GM23338 (cell line): Measurements from ENCODE around the gene ASCL2. TPM values are rescaled to one million over a fixed set of nuclear protein-coding genes. Genes with fewer than 3 reads are reported as not detected.

Experiments
- ATAC-seq: fragments of 200-7000 bp; cut with Tn5 transposase; 3 replicates; pipeline ENCODE4 v1.9.1; 2020
- DNase-seq: peaks from one replicate; pipeline ENCODE4 v3.0.0-alpha.2; 2015; ENCODE audit warnings: low spot score
- H2AFZ ChIP-seq: fragments of 200-600 bp; sonication (generic); 2 replicates; pipeline ENCODE4 v1.8.0; 2016; ENCODE audit warnings: antibody characterized with exemption, mild to moderate bottlenecking, moderate library complexity
- H3F3A ChIP-seq: fragments of 200-600 bp; sonication (generic); replicated peaks from 2 replicates; pipeline ENCODE4 v1.8.0; 2017; ENCODE audit warnings: antibody characterized with exemption, mixed run types, low read depth
- H3K27ac ChIP-seq: fragments of 200-600 bp; sonication (generic); 2 replicates; pipeline ENCODE4 v1.6.1; 2016; ENCODE audit warnings: low read depth
- H3K27me3 ChIP-seq: fragments of 200-600 bp; sonication (generic); 2 replicates; pipeline ENCODE4 v1.8.0; 2016; ENCODE audit warnings: mild to moderate bottlenecking, mixed run types, moderate library complexity; ENCODE audit not compliant: insufficient read depth
- H3K36me3 ChIP-seq: fragments of 200-600 bp; sonication (generic); 2 replicates; pipeline ENCODE4 v1.8.0; 2016; ENCODE audit warnings: mild to moderate bottlenecking; ENCODE audit not compliant: insufficient read depth
- H3K4me1 ChIP-seq: fragments of 200-600 bp; sonication (generic); 2 replicates; pipeline ENCODE4 v1.8.0; 2016; ENCODE audit warnings: mild to moderate bottlenecking, moderate library complexity; ENCODE audit not compliant: insufficient read depth
- H3K4me2 ChIP-seq: fragments of 200-600 bp; sonication (generic); 2 replicates; pipeline ENCODE4 v1.7.1; 2017; ENCODE audit warnings: mixed run types
- H3K4me3 ChIP-seq: fragments of 200-600 bp; sonication (generic); 2 replicates; pipeline ENCODE4 v1.6.1; 2016; ENCODE audit warnings: mixed run types
- H3K79me2 ChIP-seq: fragments of 200-600 bp; sonication (generic); replicated peaks from 2 replicates; pipeline ENCODE4 v1.8.0; 2017; ENCODE audit warnings: mild to moderate bottlenecking; ENCODE audit not compliant: insufficient read depth
- H3K9me2 ChIP-seq: fragments of 200-600 bp; sonication (generic); 2 replicates; pipeline ENCODE4 v1.8.0; 2017; ENCODE audit not compliant: insufficient read depth
- H4K20me1 ChIP-seq: fragments of 200-600 bp; sonication (generic); replicated peaks from 2 replicates; pipeline ENCODE4 v1.8.0; 2017; ENCODE audit warnings: mild to moderate bottlenecking; ENCODE audit not compliant: insufficient read depth
- H3K27ac Mint-ChIP-seq: 2 replicates; pipeline ENCODE4 v1.8.0; 2020; ENCODE audit warnings: inconsistent platforms, mild to moderate bottlenecking, moderate library complexity, mixed read lengths
- H3K27me3 Mint-ChIP-seq: 3 replicates; pipeline ENCODE4 v1.8.0; 2022; ENCODE audit warnings: low read depth, mild to moderate bottlenecking, moderate library complexity, mixed read lengths, inconsistent platforms; ENCODE audit not compliant: insufficient read depth, poor library complexity
- H3K36me3 Mint-ChIP-seq: 3 replicates; pipeline ENCODE4 v1.8.0; 2021; ENCODE audit warnings: low read depth, mild to moderate bottlenecking, inconsistent platforms, moderate library complexity, mixed read lengths
- H3K4me1 Mint-ChIP-seq: 3 replicates; pipeline ENCODE4 v1.8.0; 2020; ENCODE audit warnings: mild to moderate bottlenecking, inconsistent platforms, mixed read lengths
- H3K4me3 Mint-ChIP-seq: 3 replicates; pipeline ENCODE4 v1.8.0; 2021; ENCODE audit warnings: moderate library complexity, mild to moderate bottlenecking, inconsistent platforms, mixed read lengths
- H3K9me3 Mint-ChIP-seq: 3 replicates; pipeline ENCODE4 v1.8.0; 2020; ENCODE audit warnings: moderate library complexity, mild to moderate bottlenecking, inconsistent platforms, mixed read lengths
- CREB1 ChIP-seq: fragments of 250-450 bp; sonication (Bioruptor Pico); IDR thresholded peaks from 2 replicates; pipeline ENCODE4 v1.5.0; 2020; ENCODE audit warnings: low read depth, mild to moderate bottlenecking, moderate library complexity
- EZH2 ChIP-seq: fragments of 200-600 bp; sonication (generic); IDR thresholded peaks from one replicate; pipeline ENCODE4 v1.8.0; 2017; ENCODE audit warnings: antibody characterized with exemption, mild to moderate bottlenecking, low read depth; ENCODE audit not compliant: unreplicated experiment
- JUNB ChIP-seq: IDR thresholded peaks from one replicate; pipeline ENCODE4 v1.6.1; 2016; ENCODE audit warnings: antibody characterized with exemption; ENCODE audit not compliant: unreplicated experiment
- REST ChIP-seq: IDR thresholded peaks from one replicate; pipeline ENCODE4 v1.6.1; 2018; ENCODE audit warnings: antibody characterized with exemption; ENCODE audit not compliant: unreplicated experiment
- ZNF114 ChIP-seq: fragments of 250-450 bp; sonication (Bioruptor Pico); IDR thresholded peaks from 2 replicates; pipeline ENCODE4 v1.5.0; 2020; ENCODE audit warnings: mild to moderate bottlenecking, moderate library complexity
- ZNF331 ChIP-seq: fragments of 250-450 bp; sonication (Bioruptor Pico); IDR thresholded peaks from 2 replicates; pipeline ENCODE4 v1.5.0; 2020; ENCODE audit warnings: low read depth, mild to moderate bottlenecking, moderate library complexity
- long read RNA-seq: library from polyadenylated mRNA; unstranded; transcript quantifications from one replicate; pipeline ENCODE4 v2.0.0, GENCODE V29; 2020; ENCODE audit not compliant: unreplicated experiment
- polyA plus RNA-seq: library from polyadenylated mRNA; unstranded; fragments of >200 nt; fragmentation: Nextera tagmentation; extraction: Ambion mirVana; gene quantifications from 2 replicates; pipeline ENCODE4 v1.2.1, GENCODE V29; 2016
- total RNA-seq: library from RNA; depleted of rRNA; stranded (reverse); fragments of >200 nt; shearing (Covaris generic); gene quantifications from 2 replicates; pipeline ENCODE4 v1.2.3, GENCODE V29; 2014; rRNA removed
- TF ChIP-seq, protein P1 (sequence below), 2 experiments: fragments of 200-600 bp in 1 of 2; sonication (generic) in 1 of 2; conservative IDR thresholded peaks; 2 replicates each; pipeline versions ENCODE4 v1.5.1 to v1.6.1; 2016 to 2017; ENCODE audit warnings: antibody characterized with exemption in 2 of 2, low read depth in 2 of 2, mild to moderate bottlenecking in 2 of 2, moderate library complexity in 1 of 2

ASCL2 gene, protein sequence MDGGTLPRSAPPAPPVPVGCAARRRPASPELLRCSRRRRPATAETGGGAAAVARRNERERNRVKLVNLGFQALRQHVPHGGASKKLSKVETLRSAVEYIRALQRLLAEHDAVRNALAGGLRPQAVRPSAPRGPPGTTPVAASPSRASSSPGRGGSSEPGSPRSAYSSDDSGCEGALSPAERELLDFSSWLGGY
- total RNA-seq (1.6 and 2.6 TPM in 2 replicates), polyA plus RNA-seq (0.57 and 0.73 TPM in 2 replicates)
- long read RNA-seq, partial matches to known transcripts = 0 of 1 reads
- long read RNA-seq, other reads (novel, unspliced or antisense) = 0 of 1 reads

DNA sequence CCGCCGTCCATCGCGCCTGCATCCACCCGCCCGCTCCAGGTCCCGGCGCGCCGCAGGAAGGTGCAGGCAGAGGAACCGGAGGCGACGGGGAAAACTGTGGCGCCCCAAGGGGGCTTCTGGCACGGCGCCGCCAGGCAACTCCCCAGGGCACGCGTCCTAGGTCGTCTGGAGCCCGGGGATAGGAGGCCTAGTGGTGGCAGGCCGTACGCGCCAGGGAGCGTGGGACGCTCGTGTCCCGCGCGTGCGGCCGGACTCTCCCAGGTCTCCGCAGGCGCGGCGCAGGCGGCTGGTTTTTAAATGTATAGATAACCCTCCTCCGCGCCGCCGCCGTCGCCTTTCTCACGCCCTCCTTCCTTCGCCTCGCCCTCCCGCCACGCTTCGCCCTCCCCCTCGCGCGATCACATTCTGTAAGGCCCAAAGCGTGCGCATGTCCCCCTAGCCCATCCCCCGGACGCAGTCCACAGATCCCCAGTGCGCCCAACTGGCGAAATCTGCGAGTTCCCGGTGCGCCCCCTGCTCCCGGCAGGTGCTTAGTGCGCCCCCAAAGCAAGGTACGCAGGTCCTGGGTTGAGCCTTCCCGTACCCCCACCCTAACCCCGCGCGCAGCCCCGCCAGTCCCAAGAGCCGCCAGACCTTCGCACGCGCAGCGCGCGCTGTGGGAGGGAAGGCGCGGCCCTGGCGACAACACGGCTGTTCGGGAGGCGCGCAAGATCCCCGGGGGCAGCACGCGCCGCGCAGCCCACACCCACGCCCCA, at the start of gene ASCL2:
ASCL2 (minus strand) TSS at position 267 of the 755 bp plus-strand sequence; CDS start at position 11, 256 bp downstream.
- H3K27ac ChIP-seq = no peak within 1 kb of the TSS
- DNase-seq = peak; percentile 45

More for the DNA sequence above, at the start of gene ASCL2:
- peak; percentile 12 for ATAC-seq
- no peaks in the 10 kb centered on the region for H3K79me2 ChIP-seq
- peak within 1 kb of the TSS; percentile 80 for H3K4me2 ChIP-seq
- H3F3A ChIP-seq = no peaks in the 10 kb centered on the region
- H2AFZ ChIP-seq = peak within 1 kb of the TSS; percentile 81
- peaks cover 66% of the 10 kb centered on the region for H3K27me3 Mint-ChIP-seq
- H3K4me3 ChIP-seq = peak within 1 kb of the TSS; percentile 58
- peaks cover 5% of the 10 kb centered on the region; the same call in 2 of the 3 replicates for H3K9me3 Mint-ChIP-seq
- H3K9me2 ChIP-seq = no peaks in the 10 kb centered on the region
- peak within 1 kb of the TSS; percentile 62 for H3K4me3 Mint-ChIP-seq
- no peaks in the 10 kb centered on the region for H4K20me1 ChIP-seq
- H3K4me1 Mint-ChIP-seq = peaks cover 12% of the 10 kb centered on the region
- TF ChIP-seq ZNF331 (CRISPR knock-in tag) (no peak), REST (no peak), JUNB (no peak), EZH2 (peak; percentile 61), CREB1 (no peak), ZNF114 (CRISPR knock-in tag) (no peak)
- TF ChIP-seq, protein P1, sequence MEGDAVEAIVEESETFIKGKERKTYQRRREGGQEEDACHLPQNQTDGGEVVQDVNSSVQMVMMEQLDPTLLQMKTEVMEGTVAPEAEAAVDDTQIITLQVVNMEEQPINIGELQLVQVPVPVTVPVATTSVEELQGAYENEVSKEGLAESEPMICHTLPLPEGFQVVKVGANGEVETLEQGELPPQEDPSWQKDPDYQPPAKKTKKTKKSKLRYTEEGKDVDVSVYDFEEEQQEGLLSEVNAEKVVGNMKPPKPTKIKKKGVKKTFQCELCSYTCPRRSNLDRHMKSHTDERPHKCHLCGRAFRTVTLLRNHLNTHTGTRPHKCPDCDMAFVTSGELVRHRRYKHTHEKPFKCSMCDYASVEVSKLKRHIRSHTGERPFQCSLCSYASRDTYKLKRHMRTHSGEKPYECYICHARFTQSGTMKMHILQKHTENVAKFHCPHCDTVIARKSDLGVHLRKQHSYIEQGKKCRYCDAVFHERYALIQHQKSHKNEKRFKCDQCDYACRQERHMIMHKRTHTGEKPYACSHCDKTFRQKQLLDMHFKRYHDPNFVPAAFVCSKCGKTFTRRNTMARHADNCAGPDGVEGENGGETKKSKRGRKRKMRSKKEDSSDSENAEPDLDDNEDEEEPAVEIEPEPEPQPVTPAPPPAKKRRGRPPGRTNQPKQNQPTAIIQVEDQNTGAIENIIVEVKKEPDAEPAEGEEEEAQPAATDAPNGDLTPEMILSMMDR (conservative IDR thresholded peaks at IDR 0.05; ENCODE audit: low read depth in 2 of 2) = peak in 1 of 2 experiments; percentile 18; a peak in 1 of 4 replicates
- no peaks in the 10 kb centered on the region for H3K36me3 Mint-ChIP-seq
- H3K27me3 ChIP-seq = peaks cover 74% of the 10 kb centered on the region
- H3K27ac Mint-ChIP-seq = no peak within 1 kb of the TSS
- peaks cover 6% of the 10 kb centered on the region for H3K4me1 ChIP-seq
- no peaks in the 10 kb centered on the region for H3K36me3 ChIP-seq
